D721Med (cell line): ENCODE data around the gene COL4A1.

ENCODE experiments used
- DNase-seq: peaks from one replicate; pipeline ENCODE4 v3.0.0; 2011; ENCODE audit warnings: low spot score; ENCODE audit not compliant: insufficient read length
- FAIRE-seq: peaks from 2 replicates; lab custom pipeline; 2011; peaks lifted over from hg19 to GRCh38; lab: Jason Lieb, UNC
- TF ChIP-seq, protein P1 (sequence below): IDR thresholded peaks from 2 replicates; pipeline ENCODE4 v1.5.1; 2012; ENCODE audit warnings: mild to moderate bottlenecking, control low read depth; ENCODE audit not compliant: insufficient read depth; ENCODE audit errors: missing control alignments

COL4A1 gene

DNA sequence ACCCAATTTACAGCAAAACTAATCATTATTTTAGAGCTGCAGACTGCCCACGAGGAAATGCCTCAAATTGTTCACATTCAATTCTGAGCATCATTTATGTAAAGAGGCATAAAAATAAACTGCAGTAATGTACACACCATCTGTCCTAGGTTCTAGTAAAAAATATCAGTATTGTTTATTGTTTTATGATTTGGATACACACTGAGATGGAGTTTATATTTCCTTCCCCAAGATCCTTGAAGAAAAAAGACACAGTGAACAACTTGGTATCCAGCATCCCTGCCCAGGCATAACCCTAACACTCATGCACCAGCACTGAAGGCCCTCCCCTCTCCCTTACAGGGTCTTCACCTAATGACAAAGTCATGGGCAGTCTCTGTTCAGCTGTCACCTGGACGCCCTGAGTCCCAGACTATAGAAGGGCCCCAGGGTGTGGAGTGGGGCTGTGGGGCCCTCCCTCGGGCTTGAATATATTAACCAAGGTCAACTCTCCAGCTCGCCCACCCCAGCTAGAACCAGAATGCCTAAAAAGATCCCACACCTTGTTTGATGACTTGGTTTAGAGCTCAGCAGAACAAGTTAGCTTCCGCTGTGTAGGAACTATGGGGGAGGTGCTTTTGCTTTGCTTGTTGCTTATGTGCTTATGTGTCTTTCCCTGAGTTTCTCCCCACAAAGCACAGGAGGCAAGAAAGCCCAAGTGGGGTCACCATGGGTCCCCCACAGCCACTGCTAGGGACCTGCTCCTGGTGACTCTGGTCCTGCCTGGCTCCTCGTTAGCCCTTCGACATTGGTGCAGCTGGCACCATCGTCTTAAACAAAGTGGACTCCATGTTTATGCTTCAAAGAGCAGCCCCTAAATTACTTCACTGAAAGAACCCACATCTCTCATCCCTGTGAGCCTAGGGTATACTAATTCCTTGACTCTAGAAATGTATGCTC is 111.1 kb downstream of the COL4A1 start:
- FAIRE-seq: no peak

DNA sequence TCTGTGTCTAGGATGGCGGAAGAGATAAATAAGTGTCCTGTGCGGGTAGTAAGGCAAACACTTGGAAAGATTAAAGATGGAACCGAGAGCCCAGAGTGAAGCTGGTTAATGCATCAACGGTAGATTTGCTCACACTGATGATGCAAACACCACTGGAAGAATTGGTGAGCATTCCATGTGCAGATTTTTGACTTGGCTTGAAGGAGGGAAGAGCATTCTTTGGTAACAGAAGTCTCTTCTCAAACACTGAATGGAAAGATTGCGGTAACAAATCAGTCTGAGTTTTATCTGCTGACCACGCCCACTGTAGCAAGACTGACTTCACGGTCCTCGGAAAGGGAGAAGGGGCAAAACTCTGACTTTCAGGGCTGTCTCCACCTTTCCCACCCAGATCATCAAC is 112.5 kb downstream of the COL4A1 start:
- no peak for DNase-seq
- TF ChIP-seq, protein P1, sequence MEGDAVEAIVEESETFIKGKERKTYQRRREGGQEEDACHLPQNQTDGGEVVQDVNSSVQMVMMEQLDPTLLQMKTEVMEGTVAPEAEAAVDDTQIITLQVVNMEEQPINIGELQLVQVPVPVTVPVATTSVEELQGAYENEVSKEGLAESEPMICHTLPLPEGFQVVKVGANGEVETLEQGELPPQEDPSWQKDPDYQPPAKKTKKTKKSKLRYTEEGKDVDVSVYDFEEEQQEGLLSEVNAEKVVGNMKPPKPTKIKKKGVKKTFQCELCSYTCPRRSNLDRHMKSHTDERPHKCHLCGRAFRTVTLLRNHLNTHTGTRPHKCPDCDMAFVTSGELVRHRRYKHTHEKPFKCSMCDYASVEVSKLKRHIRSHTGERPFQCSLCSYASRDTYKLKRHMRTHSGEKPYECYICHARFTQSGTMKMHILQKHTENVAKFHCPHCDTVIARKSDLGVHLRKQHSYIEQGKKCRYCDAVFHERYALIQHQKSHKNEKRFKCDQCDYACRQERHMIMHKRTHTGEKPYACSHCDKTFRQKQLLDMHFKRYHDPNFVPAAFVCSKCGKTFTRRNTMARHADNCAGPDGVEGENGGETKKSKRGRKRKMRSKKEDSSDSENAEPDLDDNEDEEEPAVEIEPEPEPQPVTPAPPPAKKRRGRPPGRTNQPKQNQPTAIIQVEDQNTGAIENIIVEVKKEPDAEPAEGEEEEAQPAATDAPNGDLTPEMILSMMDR: no peak
- no peak for FAIRE-seq

More for the DNA sequence above, 111.1 kb downstream of the COL4A1 start:
- DNase-seq: no peak
- TF ChIP-seq, protein P1: no peak

DNA sequence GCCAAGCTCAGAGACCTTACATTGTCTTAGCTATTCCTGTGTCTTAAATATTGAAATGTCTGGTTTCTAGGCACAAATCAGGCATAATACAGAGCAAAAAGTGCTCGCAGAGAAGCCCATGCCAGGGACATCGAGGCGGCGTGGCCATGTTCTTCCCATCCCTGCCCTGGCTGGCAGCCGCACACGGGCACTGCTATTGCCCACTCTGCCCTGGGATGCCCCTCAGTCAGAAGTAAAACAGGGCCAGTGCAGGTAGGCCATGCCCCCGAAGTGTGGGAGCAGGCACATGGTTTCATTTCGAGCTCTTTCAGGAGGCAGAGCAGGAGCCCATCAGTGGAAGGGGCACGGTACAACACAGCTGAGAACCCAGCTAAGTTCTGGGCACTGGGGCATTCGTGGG is 113.5 kb downstream of the COL4A1 start:
- TF ChIP-seq, protein P1: no peak
- FAIRE-seq (no peak), DNase-seq (no peak)

DNA sequence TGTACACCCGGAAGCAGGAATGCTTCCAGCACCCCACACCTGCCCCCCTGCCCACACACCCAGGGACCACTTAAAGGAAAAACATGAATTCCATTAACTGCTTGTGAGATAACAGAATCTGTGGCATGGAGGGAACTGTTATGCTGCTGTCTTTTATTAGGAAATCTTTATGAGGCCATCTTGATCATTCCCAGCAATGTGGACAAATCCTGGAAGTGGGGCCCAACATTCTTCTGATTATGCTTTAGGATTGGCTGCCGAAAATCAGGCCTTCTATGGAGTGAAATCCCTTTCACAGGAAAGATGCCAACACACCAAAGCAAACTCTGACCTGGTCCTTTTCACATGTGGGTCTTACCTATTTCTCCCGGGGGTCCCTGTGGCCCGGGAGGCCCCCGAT is 114.5 kb downstream of the COL4A1 start:
- TF ChIP-seq, protein P1: no peak
- DNase-seq (no peak), FAIRE-seq (no peak)

DNA sequence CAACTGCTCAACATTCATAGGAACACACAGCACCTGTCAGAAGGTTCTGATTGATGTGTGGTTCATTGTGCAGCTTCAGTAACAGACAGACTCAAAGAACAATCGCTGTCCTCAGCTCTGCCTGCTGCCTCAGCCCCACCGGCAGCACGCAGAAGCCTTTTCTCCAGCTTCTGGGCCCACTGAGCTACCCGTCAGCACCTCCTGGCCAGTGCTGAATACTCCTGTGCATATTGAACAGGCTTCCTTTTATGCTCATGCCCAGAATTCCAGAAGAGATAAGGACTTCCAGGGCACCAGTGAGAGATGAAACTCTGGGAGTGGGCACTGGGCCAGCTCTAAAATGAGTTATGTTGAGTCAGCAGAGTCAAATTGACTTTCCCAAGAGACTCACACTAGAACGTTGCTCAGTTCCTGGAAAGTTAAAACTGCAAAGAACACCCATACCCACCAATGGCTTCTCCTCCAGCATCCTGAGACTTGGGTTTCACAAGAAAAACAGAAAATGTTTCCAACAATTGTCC is 119.3 kb downstream of the COL4A1 start:
- FAIRE-seq (no peak), DNase-seq (no peak)
- TF ChIP-seq, protein P1: no peak

DNA sequence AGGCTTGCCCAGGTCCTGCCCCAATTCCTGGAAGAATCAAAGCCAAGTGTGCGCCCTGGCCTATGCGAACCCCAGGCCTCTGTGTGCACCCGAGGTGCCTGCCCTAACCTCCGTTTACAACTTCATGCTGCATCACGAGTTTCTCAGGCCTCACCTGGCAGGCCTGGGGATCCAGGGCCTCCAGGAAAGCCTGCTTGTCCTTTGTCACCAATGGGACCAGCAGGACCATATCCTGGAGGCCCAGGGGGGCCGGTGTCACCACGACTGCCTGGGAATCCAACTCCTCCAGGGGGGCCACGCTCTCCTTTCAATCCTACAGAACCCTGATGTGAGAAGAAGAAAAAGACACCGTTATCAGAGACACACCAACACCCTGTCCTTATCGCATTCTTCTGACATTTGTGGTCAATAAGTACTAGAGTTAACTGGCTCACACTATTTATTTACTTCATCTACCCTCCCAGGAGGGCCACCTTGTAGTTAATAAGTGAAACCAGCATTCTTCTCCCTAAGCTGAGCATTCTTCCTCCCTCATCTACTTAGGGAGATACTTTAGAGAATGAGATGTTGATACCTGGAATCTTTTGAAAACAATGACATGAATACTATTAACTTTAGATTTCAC is 120.6 kb downstream of the COL4A1 start:
- TF ChIP-seq, protein P1: no peak
- DNase-seq: no peak

More for the DNA sequence above, 120.6 kb downstream of the COL4A1 start:
- FAIRE-seq: no peak
